NOMO-1 treated with DMSO at 0.1 percent for 48 hours (cell line): ENCODE data around the gene PZP.
"Not testable (repeated sequence)": the region's sequence is repeated elsewhere in the genome, so short reads cannot be mapped to it uniquely, and the experiment has no call there.

ENCODE experiments used
- DNase-seq: peaks from one replicate; lab custom pipeline; 2025; ENCODE audit not compliant: unreplicated experiment; lab: John Stamatoyannopoulos, UW

The PZP gene

GRCh38 chr12:9208229-9208628, at the start of gene PZP:
TSS of gene PZP (minus strand) at chr12:9208395. CDS start at chr12:9208341, 54 bp downstream.
- no peak for DNase-seq

DNA sequence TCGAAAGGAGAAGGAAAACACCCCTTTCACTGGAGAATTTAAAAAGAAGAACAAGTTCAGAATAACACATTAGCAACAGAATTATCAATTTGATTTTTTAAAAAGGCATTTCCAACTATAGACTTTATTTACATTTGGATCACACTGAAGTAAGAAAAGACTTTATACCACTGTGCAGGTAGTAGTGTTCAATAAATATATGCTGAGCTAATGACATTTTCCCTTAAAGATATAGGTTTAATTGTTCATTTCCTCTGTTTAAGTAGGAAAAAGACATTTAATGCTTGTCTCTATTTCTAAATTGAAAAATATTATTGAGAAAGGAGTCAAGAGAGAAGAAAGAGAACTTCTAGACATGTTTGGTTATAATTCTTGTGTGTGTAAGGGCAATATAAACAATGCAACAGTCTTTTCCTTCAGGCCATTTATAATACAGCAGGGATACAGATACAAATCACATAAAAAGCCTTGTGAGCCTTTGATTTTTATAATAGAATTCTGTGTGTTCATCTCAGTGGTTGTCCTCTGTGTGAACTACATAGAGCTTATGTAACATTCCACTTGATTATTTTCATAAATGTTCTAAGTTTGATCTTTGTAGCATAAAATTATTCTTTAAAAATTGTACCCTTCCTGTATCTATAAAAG, 48.7 kb upstream of the PZP start:
- no peak for DNase-seq

- no peak for DNase-seq
Measured at GRCh38 chr12:9256341-9256740, 48.1 kb upstream of the PZP start.

DNA sequence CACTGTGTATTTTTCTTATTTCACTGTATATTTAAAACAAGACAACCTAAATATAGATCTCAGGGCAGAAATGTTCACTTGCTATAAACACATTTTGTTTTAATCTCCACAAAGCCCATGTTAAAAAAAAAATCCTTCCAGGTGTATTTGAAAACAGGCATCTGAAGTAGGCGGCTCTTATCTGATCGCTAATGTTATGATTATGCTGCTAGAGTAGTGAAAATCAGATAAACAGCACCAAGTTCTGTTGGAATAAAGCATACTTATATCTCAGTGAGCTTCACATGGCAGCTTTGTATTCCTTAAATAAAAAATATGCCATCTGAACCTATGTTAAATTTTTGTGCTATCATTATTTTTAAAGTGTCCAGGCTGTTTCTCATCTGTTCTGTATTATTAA, 47.6 kb upstream of the PZP start:
- DNase-seq = no peak

GRCh38 chr12:9253464-9253863, 45.3 kb upstream of the PZP start:
- DNase-seq = no peak

GRCh38 chr12:9252791-9253190, 44.6 kb upstream of the PZP start:
- DNase-seq = not testable (repeated sequence)

GRCh38 chr12:9252256-9252655, 44.1 kb upstream of the PZP start:
- DNase-seq = no peak

GRCh38 chr12:9248435-9248834, 40.2 kb upstream of the PZP start:
- DNase-seq = no peak

DNA sequence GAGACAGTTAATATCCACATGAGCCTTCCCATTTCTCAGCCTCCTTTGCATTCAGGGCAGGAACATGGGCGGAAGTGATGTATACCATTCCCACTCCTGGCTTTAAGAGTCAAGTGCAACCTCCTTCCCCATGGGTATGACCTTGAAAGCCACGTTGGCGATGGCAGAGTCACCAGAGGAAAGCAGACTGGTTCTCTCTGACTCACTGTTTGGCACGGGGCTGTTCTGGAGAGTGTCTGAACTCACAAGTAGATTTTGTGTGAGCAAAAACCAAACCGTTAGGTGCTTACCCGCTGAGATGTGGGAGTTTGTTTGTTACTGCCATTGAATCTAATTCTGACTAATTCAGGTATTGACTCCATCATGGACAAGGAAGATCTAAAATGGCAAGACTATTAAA, 36.7 kb upstream of the PZP start:
- DNase-seq = no peak

GRCh38 chr12:9243999-9244649, 35.9 kb upstream of the PZP start:
- no peak for DNase-seq

DNA sequence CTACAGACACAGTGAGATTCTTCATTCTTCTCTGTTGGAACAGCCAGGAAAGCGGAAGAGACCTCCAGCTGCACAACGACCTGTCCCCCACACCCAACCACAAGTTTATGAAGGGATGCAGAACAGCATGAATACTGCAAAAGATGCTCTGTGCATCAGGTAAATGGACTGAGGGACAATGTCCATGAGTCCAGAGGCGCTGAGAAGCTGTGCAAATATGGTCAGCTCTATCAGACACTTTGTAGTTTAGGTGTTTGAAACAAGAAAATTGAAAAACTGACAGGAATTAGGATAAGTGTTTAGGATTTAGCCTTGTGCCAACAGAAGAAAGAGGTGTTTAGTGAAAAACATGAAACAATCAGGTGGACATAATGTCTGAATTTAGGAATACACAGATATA, 33.1 kb upstream of the PZP start:
- no peak for DNase-seq

GRCh38 chr12:9240776-9241175, 32.6 kb upstream of the PZP start:
- DNase-seq = no peak

DNA sequence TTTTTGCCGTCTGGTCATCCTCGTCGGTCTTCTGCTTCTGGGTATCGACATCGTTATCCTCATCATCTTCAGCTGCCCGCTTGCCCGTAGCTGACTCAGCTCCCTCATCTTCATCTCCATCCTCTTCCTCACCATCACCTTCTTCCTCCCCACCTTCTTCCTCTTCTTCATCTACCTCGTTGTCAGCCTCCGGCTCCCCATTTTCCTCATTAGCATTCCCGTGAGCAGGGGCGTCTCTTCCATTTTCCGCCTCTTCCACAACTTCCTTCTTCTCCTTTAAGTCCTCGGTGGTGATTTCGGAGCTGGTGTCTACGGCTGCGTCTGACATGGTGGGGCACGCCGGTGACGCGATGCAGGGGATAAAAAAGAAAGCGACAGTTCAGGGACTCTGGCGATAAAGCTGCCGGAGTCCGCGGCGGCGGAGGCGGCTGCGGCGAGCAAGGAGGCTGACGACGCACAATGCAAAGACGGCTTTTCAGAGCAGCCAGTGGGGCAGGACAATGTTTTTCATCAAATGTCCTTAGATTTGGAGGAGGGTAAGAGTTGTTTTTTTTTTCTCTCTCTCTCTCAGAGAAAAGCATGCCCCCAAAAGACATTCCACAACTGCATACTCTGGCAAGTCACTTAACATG, 31.9 kb upstream of the PZP start:
- DNase-seq = peak; percentile 4

DNA sequence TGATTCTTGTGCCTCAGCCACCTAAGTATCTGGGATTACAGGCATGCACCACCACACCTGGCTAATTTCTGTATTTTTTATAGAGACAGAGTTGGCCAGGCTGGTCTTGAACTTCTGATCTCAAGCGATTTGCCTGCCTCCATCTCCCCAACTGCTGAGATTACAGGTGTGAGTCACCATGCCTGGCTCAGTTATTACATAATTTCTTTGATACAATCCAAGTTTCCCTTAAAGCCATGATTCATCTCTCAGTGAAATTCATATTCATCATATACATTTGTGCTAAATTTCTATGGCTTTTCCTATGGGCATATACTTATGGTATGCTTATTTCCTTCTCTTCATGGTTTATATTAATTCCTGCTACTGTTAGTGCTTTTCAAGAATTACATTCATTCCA, 29.1 kb upstream of the PZP start:
- no peak for DNase-seq

GRCh38 chr12:9235519-9235918, 27.3 kb upstream of the PZP start:
- no peak for DNase-seq

DNA sequence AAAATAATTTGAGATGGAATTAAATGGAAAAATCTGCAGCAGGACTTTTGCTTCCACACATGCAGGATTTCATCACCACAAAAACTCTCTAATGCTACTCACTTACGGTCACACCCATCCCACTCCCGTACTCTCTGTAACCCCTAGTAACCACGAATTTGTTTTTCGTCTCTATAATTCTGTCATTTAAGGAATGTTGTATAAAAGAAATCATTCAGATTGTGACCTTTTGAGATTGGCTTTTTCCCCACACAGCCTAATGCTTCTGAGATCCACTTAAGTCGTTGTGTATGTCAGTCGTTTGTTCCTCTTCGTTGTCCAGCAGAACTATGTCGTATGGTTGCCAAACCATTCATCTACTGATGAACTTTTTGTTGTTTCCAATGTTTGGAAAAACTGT, 19.8 kb upstream of the PZP start:
- no peak for DNase-seq

DNA sequence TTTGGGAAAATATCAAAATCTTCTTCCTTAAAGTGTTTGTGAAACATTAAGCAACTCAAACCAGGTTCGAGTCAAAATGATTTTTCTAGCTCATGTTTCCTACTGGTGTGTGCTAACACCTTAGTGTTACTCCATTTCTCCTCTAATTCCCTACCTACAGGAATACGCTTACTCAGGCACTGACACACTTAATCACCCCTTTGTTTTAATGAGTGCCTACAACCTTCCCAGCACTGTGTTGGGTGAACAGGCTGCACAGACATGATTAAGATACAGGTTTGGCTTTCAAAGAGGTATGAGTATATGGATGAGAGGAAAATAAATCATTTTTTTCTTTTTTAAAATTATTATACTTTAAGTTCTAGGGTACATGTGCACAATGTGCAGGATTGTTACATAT, 15.6 kb upstream of the PZP start:
- no peak for DNase-seq

DNA sequence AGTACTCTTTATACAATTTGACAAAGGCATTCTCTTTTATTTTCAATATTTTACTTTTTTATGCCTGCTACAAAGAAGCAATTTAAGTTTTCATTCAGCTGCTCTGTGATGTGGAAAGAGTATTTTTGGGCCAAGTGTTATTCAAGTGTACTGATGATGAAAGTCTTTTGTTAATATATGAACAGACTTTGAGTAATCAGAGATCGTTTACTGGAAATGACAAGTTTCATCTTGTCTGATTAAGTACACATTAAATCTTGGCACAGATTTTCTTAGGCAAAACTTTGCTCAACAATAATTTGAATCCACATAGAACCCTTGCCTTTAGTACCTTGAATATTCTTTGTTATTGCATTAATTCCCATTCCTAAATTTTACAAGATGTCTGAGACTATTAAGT, 13.3 kb upstream of the PZP start:
- no peak for DNase-seq

- DNase-seq = not testable (repeated sequence)
Measured at GRCh38 chr12:9221011-9221410, 12.8 kb upstream of the PZP start.

DNA sequence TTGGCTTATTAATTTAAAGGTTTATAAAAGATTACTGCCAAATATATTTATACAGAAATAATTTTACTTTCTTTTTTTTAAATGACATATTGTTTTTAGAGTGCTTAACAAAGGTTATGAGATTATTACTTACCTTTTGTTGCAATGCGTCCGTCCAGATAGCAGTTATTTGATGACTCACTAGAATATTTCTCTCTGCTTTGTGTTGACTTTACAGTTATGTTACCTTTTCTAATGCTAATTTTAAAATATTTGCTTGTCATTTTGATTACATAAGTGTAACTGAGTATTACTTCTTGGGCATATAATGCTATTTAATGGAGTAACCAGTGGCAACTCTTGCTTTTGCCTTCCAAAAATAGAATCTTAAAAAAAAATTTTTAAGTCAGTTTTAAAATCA, 6.3 kb upstream of the PZP start:
- DNase-seq = no peak

GRCh38 chr12:9211687-9212086, 3.5 kb upstream of the PZP start:
- no peak for DNase-seq

- DNase-seq = no peak
Measured at GRCh38 chr12:9204380-9204779, 3.8 kb downstream of the PZP start.

GRCh38 chr12:9198012-9198411, 10.2 kb downstream of the PZP start:
- peak; percentile 24 for DNase-seq
